ENCODE results near the gene MINDY4. TPM values are rescaled to one million over a fixed set of nuclear protein-coding genes. Genes with fewer than 3 reads are reported as not detected.

The MINDY4 gene
- total and polyA plus RNA-seq, 2 of the 4 experiments (the other 2 are of a cell fraction): 1.8 to 3.6 TPM

DNA sequence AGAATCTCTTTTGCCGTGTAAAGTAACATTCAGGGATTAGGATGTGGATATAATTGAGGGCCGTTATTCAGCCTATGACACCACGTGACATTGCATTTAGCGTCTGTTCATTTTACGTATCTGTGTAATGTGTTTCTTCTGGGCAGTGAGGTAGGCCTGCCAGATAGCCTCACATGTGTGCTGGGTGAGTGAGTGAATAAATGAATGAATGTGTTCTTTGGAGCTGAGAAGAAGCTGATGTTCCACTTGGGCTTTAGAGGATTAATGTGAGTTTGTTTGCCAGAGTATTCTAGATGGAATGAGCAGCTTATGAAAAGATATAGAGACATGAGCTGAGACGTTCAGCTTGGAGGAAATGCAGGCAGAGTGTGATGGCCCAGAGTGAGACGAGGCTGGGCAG lies 55.0 kb downstream of the MINDY4 start (continued):
- no peak for TF ChIP-seq ELK1 (IDR thresholded peaks at IDR 0.05; ENCODE audit: borderline replicate concordance, low read depth, low read length)

GRCh38 chr7:30828591-30828990 lies 57.4 kb downstream of the MINDY4 start:
- Histone ChIP-seq H4K20me1 (ENCODE audit: insufficient read depth, low read length) (no peaks in the 10 kb centered on the region), H3K4me3 (ENCODE audit: insufficient read depth, low read depth, low read length) (no peak overlapping the region), H4K8ac (ENCODE audit: low read depth in 2 of 2, low read length in 2 of 2) (no peak overlapping the region), H2AFZ (replicated peaks; ENCODE audit: low read length, poor library complexity) (no peak overlapping the region), H3K9ac (ENCODE audit: low read depth, low read length) (no peak overlapping the region), H3K27ac (ENCODE audit: insufficient read depth, low read length) (no peak overlapping the region), H3K9me1 (ENCODE audit: insufficient read depth, low read length) (no peaks in the 10 kb centered on the region; the same call in 1 of the 2 replicates), H3K14ac (replicated peaks; ENCODE audit: low read depth, low read length) (no peak overlapping the region), H3K18ac (ENCODE audit: low read depth, low read length) (no peak overlapping the region), H3K27me3 (ENCODE audit: control insufficient read depth, insufficient read depth, low read length) (no peaks in the 10 kb centered on the region; the same call in 1 of the 2 replicates), H3K9me3 (ENCODE audit: control insufficient read depth, insufficient read depth, low read length) (no peaks in the 10 kb centered on the region), H2BK5ac (ENCODE audit: low read depth, low read length, poor library complexity, severe bottlenecking) (no peak overlapping the region), H3K4me1 (ENCODE audit: control insufficient read depth, insufficient read depth, low read length) (no peaks in the 10 kb centered on the region), H2BK15ac (ENCODE audit: low read depth, low read length) (no peak overlapping the region), H3K4me2 (ENCODE audit: low read depth, low read length) (no peak overlapping the region), H2BK120ac (ENCODE audit: low read depth, low read length) (no peak overlapping the region), H3K4ac (ENCODE audit: low read depth, low read length) (no peak overlapping the region), H3K36me3 (ENCODE audit: control insufficient read depth, insufficient read depth, low read length) (no peaks in the 10 kb centered on the region), H2BK20ac (ENCODE audit: low read depth, low read length) (no peak overlapping the region), H3K56ac (ENCODE audit: extremely low read depth, insufficient read depth, low read length) (no peak overlapping the region), H4K91ac (ENCODE audit: insufficient read depth, low read depth, low read length) (no peak overlapping the region), H2AK5ac (ENCODE audit: low read depth, low read length) (no peak overlapping the region), H3K23ac (ENCODE audit: low read depth, low read length) (no peak overlapping the region), H3K79me1 (ENCODE audit: low read depth in 1 of 2, low read length in 2 of 2) (no peaks in the 10 kb centered on the region), H4K5ac (ENCODE audit: low read depth, low read length) (no peak overlapping the region), H2AK9ac (replicated peaks; ENCODE audit: low read depth, low read length, poor library complexity) (no peak overlapping the region)
- POLR2A ChIA-PET (ENCODE audit: unreplicated experiment): no interaction called here
- DNase-seq (no peak), ATAC-seq (ENCODE audit: low read depth) (no peak)
- dilution Hi-C loops (cut with HindIII; ENCODE audit: low sequenced_read_pairs, unreplicated experiment): no loop called here
- in situ Hi-C loops (cut with MboI; ENCODE audit: low sequenced_read_pairs): no loop called here
- intact Hi-C loops (cut with micrococcal nuclease): no loop called here
- TF ChIP-seq NFE2L2 (IDR thresholded peaks at IDR 0.05; ENCODE audit: low read depth, low read length): no peak
- no peak for TF ChIP-seq RCOR1 (IDR thresholded peaks at IDR 0.05; ENCODE audit: insufficient replicate concordance, low read length)
- TF ChIP-seq RAD21 (IDR thresholded peaks at IDR 0.05; ENCODE audit: low read length): no peak
- TF ChIP-seq RFX5 (IDR thresholded peaks at IDR 0.05; ENCODE audit: low read depth, low read length): no peak
- no peak for TF ChIP-seq BHLHE40 (IDR thresholded peaks at IDR 0.05; ENCODE audit: low read depth, low read length)
- TF ChIP-seq MXI1 (IDR thresholded peaks at IDR 0.05; ENCODE audit: borderline replicate concordance, low read depth, low read length): no peak
- TF ChIP-seq CHD1 (IDR thresholded peaks at IDR 0.05; ENCODE audit: low read depth, low read length): no peak
- TF ChIP-seq CTCF (conservative IDR thresholded peaks at IDR 0.05; ENCODE audit: low read depth, low read length): no peak
- TF ChIP-seq, protein P1, sequence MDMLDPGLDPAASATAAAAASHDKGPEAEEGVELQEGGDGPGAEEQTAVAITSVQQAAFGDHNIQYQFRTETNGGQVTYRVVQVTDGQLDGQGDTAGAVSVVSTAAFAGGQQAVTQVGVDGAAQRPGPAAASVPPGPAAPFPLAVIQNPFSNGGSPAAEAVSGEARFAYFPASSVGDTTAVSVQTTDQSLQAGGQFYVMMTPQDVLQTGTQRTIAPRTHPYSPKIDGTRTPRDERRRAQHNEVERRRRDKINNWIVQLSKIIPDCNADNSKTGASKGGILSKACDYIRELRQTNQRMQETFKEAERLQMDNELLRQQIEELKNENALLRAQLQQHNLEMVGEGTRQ (IDR thresholded peaks at IDR 0.05; ENCODE audit: low read depth, low read length): no peak
- no peak for TF ChIP-seq ELK1 (IDR thresholded peaks at IDR 0.05; ENCODE audit: borderline replicate concordance, low read depth, low read length)
- WGBS, 2 experiments (ENCODE audit: extremely low coverage in 2 of 2, insufficient read length in 1 of 2): 90% methylated on average over 2 of the region's 9 CpGs; no CpG with 5 or more reads in 1 of the 2 experiments
- CTCF ChIA-PET: no interaction called here
- BruUV-seq (replicated peaks): no TSS peak

All from IMR-90 (cell line).